HEK293T (cell line): ENCODE results near the gene SLC9A8.
"Not testable (repeated sequence)": the region's sequence is repeated elsewhere in the genome, so short reads cannot be mapped to it uniquely, and the experiment has no call there.

Experiments used
- ELF4 ChIP-seq: fragments of 450-650 bp; IDR thresholded peaks from 2 replicates; pipeline ENCODE4 v1.6.1; 2017; ENCODE audit warnings: antibody characterized with exemption
- FOXK2 ChIP-seq: fragments of 450-650 bp; IDR thresholded peaks from 2 replicates; pipeline ENCODE4 v1.6.1; 2016; ENCODE audit warnings: mild to moderate bottlenecking
- FOXM1 ChIP-seq: fragments of 450-650 bp; IDR thresholded peaks from 2 replicates; pipeline ENCODE4 v1.6.1; 2017; ENCODE audit warnings: mild to moderate bottlenecking, borderline replicate concordance

DNA sequence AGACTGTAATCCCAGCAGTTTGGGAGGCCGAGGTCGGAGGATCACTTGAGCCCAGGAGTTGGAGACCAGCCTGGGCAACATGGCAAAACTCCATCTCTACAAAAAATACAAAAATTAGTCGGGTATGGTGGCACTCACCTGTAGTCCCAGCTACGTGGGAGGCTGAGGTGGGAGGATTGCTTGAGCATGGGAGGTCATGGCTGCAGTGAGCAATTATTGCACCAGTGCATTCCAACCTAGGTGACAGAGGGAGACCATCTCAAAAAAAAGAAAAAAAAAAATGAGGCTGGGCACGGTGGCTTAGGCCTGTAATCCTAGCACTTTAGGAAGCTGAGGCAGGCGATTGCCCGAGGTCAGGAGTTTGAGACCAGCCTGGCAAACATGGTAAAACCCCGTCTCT, 38.4 kb upstream of the SLC9A8 start:
- not testable (repeated sequence) for TF ChIP-seq FOXM1, FOXK2, ELF4
